ENCODE measurements around the gene COG5. TPM values are rescaled to one million over a fixed set of nuclear protein-coding genes. Genes with fewer than 3 reads are reported as not detected.

COG5 gene
- polyA plus RNA-seq, 1 of the 3 experiments (the other 2 are of a cell fraction) = 21.2 TPM

- TF ChIP-seq CTCF (IDR thresholded peaks at IDR 0.05) = peak; percentile 64
- no peak for TF ChIP-seq MEF2A (IDR thresholded peaks at IDR 0.05; ENCODE audit: borderline replicate concordance, low read depth)
- peak; percentile 52; the same call in 1 of the 2 replicates for TF ChIP-seq MXI1 (IDR thresholded peaks at IDR 0.05; ENCODE audit: low read depth, low read length)
- TF ChIP-seq FOSL2 (IDR thresholded peaks at IDR 0.05; ENCODE audit: borderline replicate concordance, low read depth) = peak; percentile 80
- TF ChIP-seq SMC3 (IDR thresholded peaks at IDR 0.05; ENCODE audit: low read depth, low read length) = 0 out of 2 replicates have a peak, but pooled peaks have one; percentile 24
- TF ChIP-seq JUND (IDR thresholded peaks at IDR 0.05) = peak; percentile 70
- TF ChIP-seq RFX5 (IDR thresholded peaks at IDR 0.05; ENCODE audit: low read length) = peak; percentile 37; the same call in 1 of the 2 replicates
- peak; percentile 83 for TF ChIP-seq TAF1 (IDR thresholded peaks at IDR 0.05; ENCODE audit: borderline replicate concordance, low read depth, low read length)
Measured at GRCh38 chr7:107167483-107168232, 396.1 kb downstream of the COG5 start (continued).

GRCh38 chr7:107166736-107167426, 396.8 kb downstream of the COG5 start:
- TF ChIP-seq GABPA (IDR thresholded peaks at IDR 0.05; ENCODE audit: low read depth) (no peak), FOXJ3 (CRISPR knock-in tag; IDR thresholded peaks at IDR 0.05) (no peak), JUND (IDR thresholded peaks at IDR 0.05) (no peak), RFX5 (IDR thresholded peaks at IDR 0.05; ENCODE audit: low read length) (no peak), NRF1 (IDR thresholded peaks at IDR 0.05; ENCODE audit: low read depth, low read length) (no peak), SMC3 (IDR thresholded peaks at IDR 0.05; ENCODE audit: low read depth, low read length) (no peak), MXI1 (IDR thresholded peaks at IDR 0.05; ENCODE audit: low read depth, low read length) (no peak), EZH2phosphoT487 (IDR thresholded peaks at IDR 0.05; ENCODE audit: borderline replicate concordance, low read depth) (no peak)
- Histone ChIP-seq H3K4me1 (ENCODE audit: control insufficient read depth in 1 of 2, insufficient read depth in 2 of 2, low read depth in 1 of 2, low read length in 1 of 2) (peaks cover 7 to 13% of the 10 kb centered on the region in 2 experiments; a peak in 3 of 4 replicates), H3K9ac (peak overlapping the region; percentile 90), H3K9me3 (no peaks in the 10 kb centered on the region), H3K4me2 (peak overlapping the region; percentile 97), H3K27me3 (ENCODE audit: insufficient read depth) (no peaks in the 10 kb centered on the region), H3K4me3 (ENCODE audit: low read depth in 2 of 2, low read length in 1 of 2) (peak overlapping the region; percentile 76 to 77), H2AFZ (ENCODE audit: low read depth) (peak overlapping the region; percentile 92), H3K9me2 (no peaks in the 10 kb centered on the region), H4K20me1 (ENCODE audit: insufficient read depth) (peaks cover 19% of the 10 kb centered on the region), H3K27ac (ENCODE audit: low read depth in 2 of 2, low read length in 1 of 2) (peak overlapping the region; percentile 97 to 98), H3K79me2 (ENCODE audit: insufficient read depth) (peaks cover 20% of the 10 kb centered on the region), H3K36me3 (replicated peaks in 1 of 2; ENCODE audit: control insufficient read depth in 1 of 2, insufficient read depth in 2 of 2, low read length in 1 of 2) (peaks cover 0 to 6% of the 10 kb centered on the region in 2 experiments), H3F3A (replicated peaks; ENCODE audit: insufficient read depth) (peaks cover 18% of the 10 kb centered on the region)
- 33% methylated on average over 5 of the region's 5 CpGs for WGBS (ENCODE audit: low lambda C conversion rate)
- CTCF ChIA-PET = interaction anchor here (0.9 to 6.3 kb wide), 10 partner anchors 10 to 712 kb away, joined by 3 to 77 read pairs (median 5); no protein-coding TSS in a partner anchor
- DNase-seq = no peak
- POLR2A ChIA-PET = interaction anchor here (0.6 to 3.2 kb wide), 2 partner anchors 518 to 576 kb away, joined by 4 to 19 read pairs; partner anchors contain the start of gene CBLL1

All from SK-N-SH (cell line).